Measurements from ENCODE around the gene STX18. TPM values are rescaled to one million over a fixed set of nuclear protein-coding genes. Genes with fewer than 3 reads are reported as not detected.

Gene STX18
- total RNA-seq, 1 donor from 2014 or later = 24.0 TPM

DNA sequence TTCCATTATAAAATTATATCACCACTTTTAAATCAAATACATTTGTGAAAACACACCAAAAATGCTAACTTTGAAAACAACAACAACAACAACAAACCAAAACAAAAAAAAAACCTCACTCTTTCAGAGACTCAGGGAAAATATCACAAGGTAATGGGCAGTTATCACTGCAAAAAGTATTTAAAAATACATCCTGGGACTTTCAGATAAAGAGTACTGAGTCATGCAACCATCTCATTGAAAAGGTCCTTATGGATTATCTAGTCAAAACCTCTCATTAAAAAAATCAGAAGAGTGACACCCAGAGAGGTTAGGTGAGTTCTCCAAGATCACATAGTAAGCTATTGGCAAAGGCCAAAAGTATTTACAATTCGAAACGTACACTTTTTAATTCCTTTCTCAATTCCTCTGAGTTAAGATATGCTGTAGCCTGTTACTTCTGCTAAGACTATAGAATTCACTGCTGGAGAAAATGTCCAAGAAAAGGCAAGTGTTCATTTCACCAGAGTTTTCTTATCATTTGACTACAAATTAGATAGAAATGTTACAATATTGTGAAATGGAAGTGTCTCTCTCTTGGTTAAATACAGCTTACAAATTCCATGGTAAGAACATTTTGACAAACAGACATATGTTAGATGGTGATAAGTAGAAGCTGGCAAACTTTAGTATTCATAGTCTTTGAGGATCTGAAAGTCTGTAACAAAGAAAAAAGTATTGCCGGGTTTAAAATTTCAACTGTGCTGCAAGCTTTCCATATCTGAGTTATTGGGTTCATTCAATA is 9.3 kb downstream of the STX18 start:
- Mint-ChIP-seq H3K9me3 (ENCODE audit: unreplicated experiment) (no peaks in the 10 kb centered on the region), H3K4me3 (ENCODE audit: unreplicated experiment) (no peak overlapping the region), H3K36me3 (ENCODE audit: low read depth, unreplicated experiment) (peaks cover 4% of the 10 kb centered on the region), H3K27ac (ENCODE audit: unreplicated experiment) (no peak overlapping the region), H3K4me1 (ENCODE audit: low read depth, unreplicated experiment) (peaks cover 4% of the 10 kb centered on the region), H3K27me3 (ENCODE audit: low read depth, unreplicated experiment) (no peaks in the 10 kb centered on the region)
- H3K27ac ChIP-seq (ENCODE audit: low read depth, low read length) = no peak overlapping the region
- FAIRE-seq = no peak
- H3K9me3 ChIP-seq (ENCODE audit: insufficient read depth, low read depth, low read length) = no peaks in the 10 kb centered on the region
- no peaks in the 10 kb centered on the region for H3K36me3 ChIP-seq (ENCODE audit: insufficient read depth, low read length)
- TF ChIP-seq CTCF (IDR thresholded peaks at IDR 0.05; ENCODE audit: insufficient read depth, low read depth, low read length) (no peak), EZH2 (IDR thresholded peaks at IDR 0.05; ENCODE audit: insufficient read depth, low read length) (no peak)
- no peak overlapping the region for H3K4me2 ChIP-seq (ENCODE audit: low read length)
- H3K79me2 ChIP-seq (ENCODE audit: insufficient read depth, low read length) = peaks cover 78% of the 10 kb centered on the region
- no peak overlapping the region for H2AFZ ChIP-seq (ENCODE audit: low read depth, low read length)
- H3K4me1 ChIP-seq (ENCODE audit: insufficient read depth, low read length) = no peaks in the 10 kb centered on the region
- H4K20me1 ChIP-seq (ENCODE audit: insufficient read depth, low read length) = peaks cover 73% of the 10 kb centered on the region
- no peak overlapping the region for H3K4me3 ChIP-seq (ENCODE audit: insufficient read depth, low read depth, low read length)
- no peak for DNase-seq (ENCODE audit: low read depth)
- H3K27me3 ChIP-seq (ENCODE audit: insufficient read depth, low read length) = no peaks in the 10 kb centered on the region
- H3K9ac ChIP-seq (ENCODE audit: low read length) = no peak overlapping the region

DNA sequence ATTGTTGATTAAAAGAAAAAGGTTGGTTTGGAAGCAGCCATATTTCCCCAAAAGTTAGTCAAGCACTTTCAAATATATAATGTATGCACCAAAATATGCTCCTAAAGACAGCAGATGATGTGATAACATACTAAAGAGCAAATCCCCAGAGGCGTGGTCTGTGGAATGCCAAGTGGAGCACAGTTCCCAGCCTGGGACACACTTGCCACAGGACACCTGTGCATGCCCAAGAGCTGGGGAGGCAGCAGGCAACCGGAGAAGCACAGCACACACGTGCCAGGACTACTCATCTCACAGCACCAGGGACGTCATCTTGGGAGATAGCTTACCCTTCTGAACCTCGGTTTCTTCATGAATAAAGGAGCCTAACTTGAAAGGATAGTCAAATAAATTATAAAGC is 12.5 kb downstream of the STX18 start:
- DNase-seq (ENCODE audit: low read depth) (no peak), FAIRE-seq (no peak)
- Mint-ChIP-seq H3K4me3 (ENCODE audit: unreplicated experiment) (no peak overlapping the region), H3K4me1 (ENCODE audit: low read depth, unreplicated experiment) (peaks cover 5% of the 10 kb centered on the region), H3K36me3 (ENCODE audit: low read depth, unreplicated experiment) (peaks cover 6% of the 10 kb centered on the region), H3K9me3 (ENCODE audit: unreplicated experiment) (no peaks in the 10 kb centered on the region), H3K27me3 (ENCODE audit: low read depth, unreplicated experiment) (no peaks in the 10 kb centered on the region), H3K27ac (ENCODE audit: unreplicated experiment) (no peak overlapping the region)
- no peak overlapping the region for H3K9ac ChIP-seq (ENCODE audit: low read length)
- H3K36me3 ChIP-seq (ENCODE audit: insufficient read depth, low read length) = no peaks in the 10 kb centered on the region
- peaks cover 61% of the 10 kb centered on the region for H4K20me1 ChIP-seq (ENCODE audit: insufficient read depth, low read length)
- no peak overlapping the region for H3K4me2 ChIP-seq (ENCODE audit: low read length)
- H3K27ac ChIP-seq (ENCODE audit: low read depth, low read length) = no peak overlapping the region
- H3K4me1 ChIP-seq (ENCODE audit: insufficient read depth, low read length) = no peaks in the 10 kb centered on the region
- no peaks in the 10 kb centered on the region for H3K9me3 ChIP-seq (ENCODE audit: insufficient read depth, low read depth, low read length)
- no peaks in the 10 kb centered on the region for H3K27me3 ChIP-seq (ENCODE audit: insufficient read depth, low read length)
- H3K4me3 ChIP-seq (ENCODE audit: insufficient read depth, low read depth, low read length) = no peak overlapping the region
- no peak overlapping the region for H2AFZ ChIP-seq (ENCODE audit: low read depth, low read length)
- TF ChIP-seq CTCF (IDR thresholded peaks at IDR 0.05; ENCODE audit: insufficient read depth, low read depth, low read length) (no peak), EZH2 (IDR thresholded peaks at IDR 0.05; ENCODE audit: insufficient read depth, low read length) (no peak)
- H3K79me2 ChIP-seq (ENCODE audit: insufficient read depth, low read length) = peaks cover 58% of the 10 kb centered on the region

GRCh38 chr4:4526401-4526800 is 15.4 kb downstream of the STX18 start:
- no peak overlapping the region for H3K4me3 Mint-ChIP-seq (ENCODE audit: unreplicated experiment)
- FAIRE-seq = no peak
- Histone ChIP-seq H2AFZ (ENCODE audit: low read depth, low read length) (no peak overlapping the region), H3K27ac (ENCODE audit: low read depth, low read length) (no peak overlapping the region), H3K4me1 (ENCODE audit: insufficient read depth, low read length) (no peaks in the 10 kb centered on the region), H3K27me3 (ENCODE audit: insufficient read depth, low read length) (no peaks in the 10 kb centered on the region), H3K36me3 (ENCODE audit: insufficient read depth, low read length) (no peaks in the 10 kb centered on the region), H4K20me1 (ENCODE audit: insufficient read depth, low read length) (peaks cover 68% of the 10 kb centered on the region), H3K79me2 (ENCODE audit: insufficient read depth, low read length) (peaks cover 56% of the 10 kb centered on the region), H3K4me2 (ENCODE audit: low read length) (no peak overlapping the region), H3K9ac (ENCODE audit: low read length) (no peak overlapping the region), H3K9me3 (ENCODE audit: insufficient read depth, low read depth, low read length) (no peaks in the 10 kb centered on the region), H3K4me3 (ENCODE audit: insufficient read depth, low read depth, low read length) (no peak overlapping the region)
- H3K9me3 Mint-ChIP-seq (ENCODE audit: unreplicated experiment) = no peaks in the 10 kb centered on the region
- no peak overlapping the region for H3K27ac Mint-ChIP-seq (ENCODE audit: unreplicated experiment)
- no peaks in the 10 kb centered on the region for H3K27me3 Mint-ChIP-seq (ENCODE audit: low read depth, unreplicated experiment)
- no peak for TF ChIP-seq CTCF (IDR thresholded peaks at IDR 0.05; ENCODE audit: insufficient read depth, low read depth, low read length)
- no peak for TF ChIP-seq EZH2 (IDR thresholded peaks at IDR 0.05; ENCODE audit: insufficient read depth, low read length)
- no peak for DNase-seq (ENCODE audit: low read depth)
- H3K4me1 Mint-ChIP-seq (ENCODE audit: low read depth, unreplicated experiment) = peaks cover 13% of the 10 kb centered on the region
- H3K36me3 Mint-ChIP-seq (ENCODE audit: low read depth, unreplicated experiment) = peaks cover 3% of the 10 kb centered on the region

Data from astrocyte (in vitro differentiated cells and primary cell).